Natural killer cell (primary cell): ENCODE results near the gene EPS15. TPM values are rescaled to one million over a fixed set of nuclear protein-coding genes. Genes with fewer than 3 reads are reported as not detected.

Experiments
- ATAC-seq, 3 donors: fragments of 150-1000 bp in 2 of 3; fragments of 200-7000 bp in 1 of 3; cut with Tn5 transposase; 1 replicate in 1 of 3; 2 replicates in 2 of 3; pipeline ENCODE4 v1.10.0; 2021; ENCODE audit warnings: mild to moderate bottlenecking in 2 of 3, moderate library complexity in 2 of 3
- DNase-seq, 2 donors: peaks; one replicate each; pipeline versions ENCODE4 v3.0.0 to v3.0.0-alpha.2; 2013 to 2021; ENCODE audit warnings: mixed read lengths in 1 of 2
- H3K27ac ChIP-seq: one replicate; pipeline ENCODE4 v1.5.1; 2013; ENCODE audit warnings: mild to moderate bottlenecking, low read length
- H3K27me3 ChIP-seq: one replicate; pipeline ENCODE4 v1.6.1; 2013; ENCODE audit warnings: low read length; ENCODE audit not compliant: control insufficient read depth, insufficient read depth
- H3K36me3 ChIP-seq: one replicate; pipeline ENCODE4 v1.6.1; 2013; ENCODE audit warnings: low read length; ENCODE audit not compliant: control insufficient read depth, insufficient read depth
- H3K4me1 ChIP-seq: one replicate; pipeline ENCODE4 v1.6.1; 2013; ENCODE audit warnings: low read length; ENCODE audit not compliant: control insufficient read depth, insufficient read depth
- H3K4me3 ChIP-seq: one replicate; pipeline ENCODE4 v1.5.1; 2013; ENCODE audit warnings: low read length
- H3K9me3 ChIP-seq: one replicate; pipeline ENCODE4 v1.6.1; 2013; ENCODE audit warnings: low read length; ENCODE audit not compliant: control insufficient read depth, insufficient read depth
- H3K27ac Mint-ChIP-seq, 2 donors: one replicate each; pipeline ENCODE4 v1.8.0; 2022; ENCODE audit warnings: mild to moderate bottlenecking in 2 of 2, mixed read lengths in 2 of 2, moderate library complexity in 1 of 2
- H3K27me3 Mint-ChIP-seq, 2 donors: one replicate each; pipeline ENCODE4 v1.8.0; 2022; ENCODE audit warnings: low read depth in 2 of 2, mixed read lengths in 2 of 2
- H3K36me3 Mint-ChIP-seq: one replicate; pipeline ENCODE4 v1.8.0; 2022; ENCODE audit warnings: mixed read lengths
- H3K4me1 Mint-ChIP-seq, 2 donors: one replicate each; pipeline ENCODE4 v1.8.0; 2022; ENCODE audit warnings: mixed read lengths in 2 of 2
- H3K4me3 Mint-ChIP-seq: one replicate; pipeline ENCODE4 v1.8.0; 2022; ENCODE audit warnings: mild to moderate bottlenecking, moderate library complexity, mixed read lengths
- H3K9me3 Mint-ChIP-seq, 2 donors: one replicate each; pipeline ENCODE4 v1.8.0; 2022; ENCODE audit warnings: mixed read lengths in 2 of 2
- WGBS: methylation state at CpG from one replicate; pipeline ENCODE4 v1.1.7; 2013; ENCODE audit warnings: missing lambda C conversion rate; ENCODE audit not compliant: insufficient coverage; 5-methylcytosine and 5-hydroxymethylcytosine counted together
- intact Hi-C: fragments of 100-400 bp; cut with micrococcal nuclease; formaldehyde crosslinking; loops from one replicate; pipeline ENCODE4 v1.14.2; 2022
- total RNA-seq, 4 donors: library from RNA; stranded (reverse); fragments of 120-200 nt in 1 of 4; gene quantifications; one replicate each; pipeline versions ENCODE4 v1.2.3 to v1.2.4, GENCODE V29; 2013 to 2022
- TF ChIP-seq, protein P1 (sequence below): fragments of 200-600 bp; IDR thresholded peaks from one replicate; pipeline ENCODE4 v1.8.0; 2022; ENCODE audit warnings: antibody characterized with exemption

Gene EPS15
- total RNA-seq, 3 donors from 2014 or later (not counting 1 experiment from before 2014, with no cell fraction given) = 92.7 to 127 (median 93.5) TPM

DNA sequence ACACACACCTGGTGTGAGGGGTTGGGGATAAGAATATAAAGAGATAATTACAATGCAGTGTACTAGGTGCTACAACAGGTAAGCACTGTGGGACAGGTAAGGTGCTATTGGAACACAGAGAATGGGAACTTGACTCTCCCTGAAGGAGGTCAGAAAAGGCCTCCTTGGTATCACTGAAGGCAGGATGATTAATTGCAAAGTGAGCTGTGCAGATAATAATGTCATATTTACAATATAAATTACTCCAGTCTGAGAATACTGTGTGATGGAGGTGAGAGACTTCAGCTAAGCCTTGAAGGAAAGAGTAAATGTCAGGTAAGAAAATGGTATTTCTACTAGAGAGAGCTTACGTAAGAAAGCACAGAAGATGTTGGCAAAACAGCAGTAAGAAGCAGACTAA, 91.6 kb downstream of the EPS15 start:
- peaks cover 17 to 19% of the 10 kb centered on the region in 2 donors for H3K4me1 Mint-ChIP-seq
- no peaks in the 10 kb centered on the region for H3K27me3 Mint-ChIP-seq
- Histone ChIP-seq H3K9me3 (no peaks in the 10 kb centered on the region), H3K27me3 (no peaks in the 10 kb centered on the region), H3K4me1 (peaks cover 6% of the 10 kb centered on the region), H3K27ac (no peak overlapping the region), H3K4me3 (no peak overlapping the region), H3K36me3 (peaks cover 27% of the 10 kb centered on the region)
- no peak overlapping the region for H3K4me3 Mint-ChIP-seq
- DNase-seq = no peak
- intact Hi-C loops = no loop called here
- peaks cover 0 to 2% of the 10 kb centered on the region in 2 donors for H3K9me3 Mint-ChIP-seq
- WGBS = 100% methylated on average over 1 of the region's 1 CpG
- H3K36me3 Mint-ChIP-seq = peaks cover 22% of the 10 kb centered on the region
- H3K27ac Mint-ChIP-seq = peak overlapping the region in 1 of 2 donors; percentile 35
- ATAC-seq = no peak
- TF ChIP-seq, protein P1, sequence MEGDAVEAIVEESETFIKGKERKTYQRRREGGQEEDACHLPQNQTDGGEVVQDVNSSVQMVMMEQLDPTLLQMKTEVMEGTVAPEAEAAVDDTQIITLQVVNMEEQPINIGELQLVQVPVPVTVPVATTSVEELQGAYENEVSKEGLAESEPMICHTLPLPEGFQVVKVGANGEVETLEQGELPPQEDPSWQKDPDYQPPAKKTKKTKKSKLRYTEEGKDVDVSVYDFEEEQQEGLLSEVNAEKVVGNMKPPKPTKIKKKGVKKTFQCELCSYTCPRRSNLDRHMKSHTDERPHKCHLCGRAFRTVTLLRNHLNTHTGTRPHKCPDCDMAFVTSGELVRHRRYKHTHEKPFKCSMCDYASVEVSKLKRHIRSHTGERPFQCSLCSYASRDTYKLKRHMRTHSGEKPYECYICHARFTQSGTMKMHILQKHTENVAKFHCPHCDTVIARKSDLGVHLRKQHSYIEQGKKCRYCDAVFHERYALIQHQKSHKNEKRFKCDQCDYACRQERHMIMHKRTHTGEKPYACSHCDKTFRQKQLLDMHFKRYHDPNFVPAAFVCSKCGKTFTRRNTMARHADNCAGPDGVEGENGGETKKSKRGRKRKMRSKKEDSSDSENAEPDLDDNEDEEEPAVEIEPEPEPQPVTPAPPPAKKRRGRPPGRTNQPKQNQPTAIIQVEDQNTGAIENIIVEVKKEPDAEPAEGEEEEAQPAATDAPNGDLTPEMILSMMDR = no peak

- Histone ChIP-seq H3K4me3 (no peak overlapping the region), H3K4me1 (peaks cover 6% of the 10 kb centered on the region), H3K9me3 (no peaks in the 10 kb centered on the region), H3K36me3 (peaks cover 32% of the 10 kb centered on the region), H3K27ac (no peak overlapping the region), H3K27me3 (no peaks in the 10 kb centered on the region)
- ATAC-seq = no peak
- Mint-ChIP-seq H3K27ac (no peak overlapping the region), H3K36me3 (peaks cover 25% of the 10 kb centered on the region), H3K4me1 (peaks cover 18 to 22% of the 10 kb centered on the region in 2 donors), H3K27me3 (no peaks in the 10 kb centered on the region), H3K4me3 (no peak overlapping the region), H3K9me3 (peaks cover 0 to 2% of the 10 kb centered on the region in 2 donors)
- intact Hi-C loops = no loop called here
- WGBS = 88% methylated on average over 3 of the region's 3 CpGs
- DNase-seq = no peak
- TF ChIP-seq, protein P1 = no peak
Observed at GRCh38 chr1:51425955-51426354, 93.1 kb downstream of the EPS15 start.

GRCh38 chr1:51425273-51425672, 93.8 kb downstream of the EPS15 start:
- peaks cover 18 to 26% of the 10 kb centered on the region in 2 donors for H3K4me1 Mint-ChIP-seq
- Histone ChIP-seq H3K4me1 (peaks cover under 1% of the 10 kb centered on the region), H3K36me3 (peaks cover 38% of the 10 kb centered on the region), H3K4me3 (no peak overlapping the region), H3K27ac (no peak overlapping the region), H3K9me3 (no peaks in the 10 kb centered on the region), H3K27me3 (no peaks in the 10 kb centered on the region)
- intact Hi-C loops = no loop called here
- H3K27ac Mint-ChIP-seq = no peak overlapping the region
- DNase-seq = no peak
- WGBS = 100% methylated on average over 1 of the region's 1 CpG
- H3K27me3 Mint-ChIP-seq = no peaks in the 10 kb centered on the region
- no peak for ATAC-seq
- TF ChIP-seq, protein P1 = no peak
- H3K4me3 Mint-ChIP-seq = no peak overlapping the region
- peaks cover 28% of the 10 kb centered on the region for H3K36me3 Mint-ChIP-seq
- peaks cover 0 to 2% of the 10 kb centered on the region in 2 donors for H3K9me3 Mint-ChIP-seq
